Measurements from ENCODE around the gene N4BP2L2. TPM values are rescaled to one million over a fixed set of nuclear protein-coding genes. Genes with fewer than 3 reads are reported as not detected.
A peak's percentile ranks its signal among the peaks of the same experiment; 100 is the strongest.

Gene N4BP2L2
- total and polyA plus RNA-seq, 2 of the 13 experiments (the other 11 are each of a cell fraction or from before 2014, with no cell fraction given), result 58.9 to 81.2 TPM

DNA sequence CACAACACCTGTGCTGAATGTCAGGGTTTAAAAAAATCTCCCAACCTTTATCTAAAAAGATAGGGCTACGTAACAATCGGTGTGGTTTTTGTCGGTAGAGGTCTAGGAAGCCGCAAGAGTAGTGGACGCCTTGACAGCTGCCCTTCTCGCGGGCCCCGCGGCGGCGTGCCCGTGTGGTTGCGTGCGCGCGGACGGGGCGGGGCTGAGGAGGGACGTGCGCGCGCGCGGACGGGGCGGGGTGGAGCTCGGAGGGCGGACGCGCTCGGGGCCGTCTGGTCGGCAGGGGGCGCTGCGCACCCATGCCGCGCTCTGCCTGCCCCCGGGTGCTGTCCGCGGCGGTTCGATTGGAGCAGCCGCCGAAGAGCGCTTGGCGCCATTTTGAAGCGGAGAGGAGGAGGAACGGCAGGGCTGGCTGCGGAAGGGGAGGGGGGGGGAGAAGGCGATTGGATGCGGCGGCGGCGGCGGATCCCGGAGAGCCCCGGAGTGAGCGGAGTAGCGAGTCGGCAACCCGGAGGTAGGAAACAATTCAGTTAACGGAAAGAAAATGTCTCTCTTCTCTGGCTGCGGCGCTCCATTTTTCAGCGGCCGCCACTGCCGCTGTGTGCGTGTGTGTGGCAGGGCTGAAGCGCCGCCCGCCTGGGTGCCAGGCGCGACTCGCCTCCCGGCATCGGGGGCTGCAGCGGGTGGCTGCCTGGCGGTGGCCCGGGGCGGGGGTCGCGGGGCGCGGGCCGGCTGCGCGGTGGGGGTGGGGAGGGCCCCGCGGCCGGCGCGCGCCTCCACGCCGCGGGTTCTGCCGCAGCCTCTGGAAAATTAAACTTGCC is 47.7 kb upstream of the N4BP2L2 start, which contains the start of gene PDS5B (continued):
- peak; percentile 69 for TF ChIP-seq PATZ1 (CRISPR knock-in tag; IDR thresholded peaks at IDR 0.05)
- peak; percentile 60; the same call in 1 of the 2 replicates for TF ChIP-seq ZMYM3 (CRISPR knock-in tag; IDR thresholded peaks at IDR 0.05)
- TF ChIP-seq, protein P1, sequence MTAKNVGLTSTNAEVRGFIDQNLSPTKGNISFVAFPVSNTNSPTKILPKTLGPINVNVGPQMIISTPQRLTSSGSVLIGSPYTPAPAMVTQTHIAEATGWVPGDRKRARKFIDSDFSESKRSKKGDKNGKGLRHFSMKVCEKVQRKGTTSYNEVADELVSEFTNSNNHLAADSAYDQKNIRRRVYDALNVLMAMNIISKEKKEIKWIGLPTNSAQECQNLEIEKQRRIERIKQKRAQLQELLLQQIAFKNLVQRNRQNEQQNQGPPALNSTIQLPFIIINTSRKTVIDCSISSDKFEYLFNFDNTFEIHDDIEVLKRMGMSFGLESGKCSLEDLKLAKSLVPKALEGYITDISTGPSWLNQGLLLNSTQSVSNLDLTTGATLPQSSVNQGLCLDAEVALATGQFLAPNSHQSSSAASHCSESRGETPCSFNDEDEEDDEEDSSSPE (CRISPR knock-in tag; IDR thresholded peaks at IDR 0.05), result peak; percentile 88; the same call in 1 of the 2 replicates
- peak; percentile 41; the same call in 1 of the 2 replicates for TF ChIP-seq ZGPAT (CRISPR knock-in tag; IDR thresholded peaks at IDR 0.05)
- no peak for TF ChIP-seq ZNF616 (CRISPR knock-in tag; IDR thresholded peaks at IDR 0.05; ENCODE audit: low read depth)
- no peak for TF ChIP-seq ZSCAN9 (CRISPR knock-in tag; IDR thresholded peaks at IDR 0.05; ENCODE audit: borderline replicate concordance)
- no peak for TF ChIP-seq TERF1 (CRISPR knock-in tag; IDR thresholded peaks at IDR 0.05)
- TF ChIP-seq ZNF691 (CRISPR knock-in tag; IDR thresholded peaks at IDR 0.05; ENCODE audit: borderline replicate concordance, low read depth), result peak; percentile 79; the same call in 1 of the 2 replicates
- TF ChIP-seq PITX1 (CRISPR knock-in tag; IDR thresholded peaks at IDR 0.05), result peak; percentile 27; the same call in 1 of the 2 replicates
- TF ChIP-seq ZNF501 (CRISPR knock-in tag; IDR thresholded peaks at IDR 0.05), result peak; percentile 59; the same call in 1 of the 2 replicates
- peak; percentile 67; the same call in 1 of the 2 replicates for TF ChIP-seq ERF (CRISPR knock-in tag; IDR thresholded peaks at IDR 0.05)
- TF ChIP-seq IKZF5 (CRISPR knock-in tag; IDR thresholded peaks at IDR 0.05), result 0 out of 2 replicates have a peak, but pooled peaks have one; percentile 35
- no peak for TF ChIP-seq RFXANK (CRISPR knock-in tag; IDR thresholded peaks at IDR 0.05)
- no peak for TF ChIP-seq FOXJ3 (CRISPR knock-in tag; IDR thresholded peaks at IDR 0.05; ENCODE audit: borderline replicate concordance)
- TF ChIP-seq, protein P2, sequence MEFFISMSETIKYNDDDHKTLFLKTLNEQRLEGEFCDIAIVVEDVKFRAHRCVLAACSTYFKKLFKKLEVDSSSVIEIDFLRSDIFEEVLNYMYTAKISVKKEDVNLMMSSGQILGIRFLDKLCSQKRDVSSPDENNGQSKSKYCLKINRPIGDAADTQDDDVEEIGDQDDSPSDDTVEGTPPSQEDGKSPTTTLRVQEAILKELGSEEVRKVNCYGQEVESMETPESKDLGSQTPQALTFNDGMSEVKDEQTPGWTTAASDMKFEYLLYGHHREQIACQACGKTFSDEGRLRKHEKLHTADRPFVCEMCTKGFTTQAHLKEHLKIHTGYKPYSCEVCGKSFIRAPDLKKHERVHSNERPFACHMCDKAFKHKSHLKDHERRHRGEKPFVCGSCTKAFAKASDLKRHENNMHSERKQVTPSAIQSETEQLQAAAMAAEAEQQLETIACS (CRISPR knock-in tag; IDR thresholded peaks at IDR 0.05), result peak; percentile 99
- TF ChIP-seq CCAR2 (optimal IDR thresholded peaks at IDR 0.05; ENCODE audit: low read depth, low read length), result no peak
- no peak for TF ChIP-seq ZSCAN30 (CRISPR knock-in tag; IDR thresholded peaks at IDR 0.05)
- 0 out of 2 replicates have a peak, but pooled peaks have one; percentile 49 for TF ChIP-seq SIN3A (IDR thresholded peaks at IDR 0.05; ENCODE audit: borderline replicate concordance, low read depth, low read length)
